ENCODE measurements around the gene NFS1.

Gene NFS1

DNA sequence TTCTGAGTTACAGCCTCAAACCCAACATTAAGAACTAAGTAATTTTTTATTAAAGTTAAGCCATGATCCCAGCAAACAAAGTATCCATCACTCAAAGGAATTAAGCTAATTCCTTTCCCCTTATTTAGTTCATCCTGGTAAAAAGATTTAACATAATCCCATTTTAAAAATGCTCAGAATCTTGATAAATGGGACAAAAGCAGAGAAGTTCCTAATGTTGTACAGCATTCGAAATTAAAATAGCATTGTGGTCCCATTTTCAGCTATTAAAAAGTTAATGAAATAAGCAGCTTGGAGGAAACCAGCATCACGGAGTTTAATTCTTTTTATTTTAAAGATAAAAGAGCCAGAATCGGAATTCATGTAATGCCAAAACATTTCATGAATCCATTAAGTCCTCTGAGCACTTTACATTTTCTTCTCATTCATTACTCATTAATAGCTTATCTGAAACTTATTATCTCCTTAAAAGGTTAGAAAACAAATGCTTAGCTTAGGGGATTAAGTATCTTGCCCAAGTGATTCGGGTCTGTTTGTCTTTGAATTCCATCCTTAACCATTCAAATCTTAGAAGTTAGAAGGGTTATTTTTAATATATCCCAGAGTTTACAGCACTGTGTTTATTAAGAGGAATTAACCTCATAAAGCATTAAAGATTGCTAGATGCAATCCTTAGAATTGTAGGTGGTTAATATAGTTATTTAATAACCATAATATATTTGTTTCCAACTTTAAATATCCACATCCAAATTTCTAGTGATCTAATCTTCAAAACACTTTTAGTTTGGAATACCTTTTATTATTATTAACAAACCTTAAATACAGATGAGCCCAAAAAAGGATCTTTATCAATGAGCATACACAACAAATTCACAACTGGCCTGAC lies 31.7 kb upstream of the NFS1 start:
- no peak for DNase-seq
- Histone ChIP-seq H3K27me3 (no peaks in the 10 kb centered on the region), H3K4me3 (no peak overlapping the region), H3K4me1 (peaks cover 0 to 74% (median 46%) of the 10 kb centered on the region in 4 donors), H3K9me3 (no peaks in the 10 kb centered on the region), H3K36me3 (peaks cover 98 to 100% (median 99%) of the 10 kb centered on the region in 3 donors), H3K27ac (no peak overlapping the region)
- TF ChIP-seq, protein P1, sequence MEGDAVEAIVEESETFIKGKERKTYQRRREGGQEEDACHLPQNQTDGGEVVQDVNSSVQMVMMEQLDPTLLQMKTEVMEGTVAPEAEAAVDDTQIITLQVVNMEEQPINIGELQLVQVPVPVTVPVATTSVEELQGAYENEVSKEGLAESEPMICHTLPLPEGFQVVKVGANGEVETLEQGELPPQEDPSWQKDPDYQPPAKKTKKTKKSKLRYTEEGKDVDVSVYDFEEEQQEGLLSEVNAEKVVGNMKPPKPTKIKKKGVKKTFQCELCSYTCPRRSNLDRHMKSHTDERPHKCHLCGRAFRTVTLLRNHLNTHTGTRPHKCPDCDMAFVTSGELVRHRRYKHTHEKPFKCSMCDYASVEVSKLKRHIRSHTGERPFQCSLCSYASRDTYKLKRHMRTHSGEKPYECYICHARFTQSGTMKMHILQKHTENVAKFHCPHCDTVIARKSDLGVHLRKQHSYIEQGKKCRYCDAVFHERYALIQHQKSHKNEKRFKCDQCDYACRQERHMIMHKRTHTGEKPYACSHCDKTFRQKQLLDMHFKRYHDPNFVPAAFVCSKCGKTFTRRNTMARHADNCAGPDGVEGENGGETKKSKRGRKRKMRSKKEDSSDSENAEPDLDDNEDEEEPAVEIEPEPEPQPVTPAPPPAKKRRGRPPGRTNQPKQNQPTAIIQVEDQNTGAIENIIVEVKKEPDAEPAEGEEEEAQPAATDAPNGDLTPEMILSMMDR (IDR thresholded peaks at IDR 0.05): no peak
- intact Hi-C loops (cut with DNase I; ENCODE audit: low total_unique reads): no loop called here

DNA sequence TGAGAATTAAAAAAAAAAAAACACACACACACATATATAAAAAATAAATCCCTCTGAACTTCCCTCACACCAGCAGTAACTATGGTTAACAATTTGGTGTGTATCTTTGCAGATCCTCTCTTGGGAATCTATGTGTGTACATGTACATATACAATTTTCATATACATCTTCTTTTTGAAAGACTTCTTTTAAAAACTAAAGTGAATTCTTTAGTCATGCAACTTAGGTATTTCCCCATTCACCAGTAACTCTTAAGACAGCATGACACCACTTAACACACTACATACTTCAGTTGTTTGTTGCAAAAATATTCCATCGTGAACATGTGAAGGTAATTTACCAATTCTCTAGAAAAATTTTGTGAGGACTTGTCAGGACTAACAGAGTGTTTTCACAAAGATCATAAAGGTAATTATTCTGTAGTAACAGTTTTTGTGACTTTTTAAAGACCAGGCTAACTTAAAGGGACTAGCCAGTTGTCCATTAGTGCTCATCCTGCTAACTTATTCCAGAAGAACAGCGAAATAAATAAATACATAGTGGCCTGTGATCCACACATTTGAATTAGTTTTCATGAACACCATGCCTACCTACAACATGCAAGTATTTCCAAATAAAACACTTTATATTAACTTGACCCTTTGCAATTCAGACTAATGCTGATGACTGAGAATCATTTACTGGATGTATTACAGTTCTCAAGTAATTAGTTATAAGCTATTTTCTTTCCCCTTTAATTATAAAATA lies 30.9 kb upstream of the NFS1 start:
- Histone ChIP-seq H3K27ac (no peak overlapping the region), H3K27me3 (no peaks in the 10 kb centered on the region), H3K4me1 (peaks cover 0 to 66% (median 40%) of the 10 kb centered on the region in 4 donors), H3K9me3 (no peaks in the 10 kb centered on the region), H3K4me3 (no peak overlapping the region), H3K36me3 (peaks cover 98 to 100% (median 99%) of the 10 kb centered on the region in 3 donors)
- intact Hi-C loops (cut with DNase I; ENCODE audit: low total_unique reads): no loop called here
- TF ChIP-seq, protein P1 (IDR thresholded peaks at IDR 0.05): no peak
- no peak for DNase-seq

DNA sequence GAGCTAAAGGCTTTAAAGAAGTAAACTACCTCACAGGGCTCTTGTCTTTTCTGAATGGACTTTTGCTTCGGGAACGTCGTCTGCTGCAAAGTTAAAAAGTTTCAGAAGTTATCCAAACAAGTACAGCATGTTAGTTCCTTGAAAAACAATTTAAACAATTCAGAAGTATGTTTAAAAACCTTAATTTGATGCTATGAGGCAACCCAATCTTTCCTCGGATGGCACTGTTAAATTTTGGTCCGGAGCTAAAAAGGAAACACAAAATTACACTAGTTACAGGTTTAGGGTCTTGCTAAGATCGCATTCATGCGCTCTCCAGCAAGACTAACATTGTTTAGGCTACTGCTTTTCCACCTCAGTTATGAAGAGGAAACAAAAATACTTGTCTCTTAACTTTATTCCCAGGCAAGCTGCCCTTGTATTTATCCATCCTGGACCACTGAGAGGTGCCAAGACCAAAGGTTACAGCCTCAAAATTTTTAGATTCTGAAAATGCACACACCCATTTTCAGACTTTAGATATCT lies 30.2 kb upstream of the NFS1 start:
- peaks cover 98 to 100% (median 100%) of the 10 kb centered on the region in 3 donors for H3K36me3 ChIP-seq
- no peak overlapping the region for H3K27ac ChIP-seq
- no peaks in the 10 kb centered on the region for H3K9me3 ChIP-seq
- no peak overlapping the region for H3K4me3 ChIP-seq
- intact Hi-C loops (cut with DNase I; ENCODE audit: low total_unique reads): no loop called here
- H3K4me1 ChIP-seq: peaks cover 0 to 59% (median 35%) of the 10 kb centered on the region in 4 donors
- DNase-seq: no peak
- H3K27me3 ChIP-seq: no peaks in the 10 kb centered on the region
- TF ChIP-seq, protein P1 (IDR thresholded peaks at IDR 0.05): no peak

DNA sequence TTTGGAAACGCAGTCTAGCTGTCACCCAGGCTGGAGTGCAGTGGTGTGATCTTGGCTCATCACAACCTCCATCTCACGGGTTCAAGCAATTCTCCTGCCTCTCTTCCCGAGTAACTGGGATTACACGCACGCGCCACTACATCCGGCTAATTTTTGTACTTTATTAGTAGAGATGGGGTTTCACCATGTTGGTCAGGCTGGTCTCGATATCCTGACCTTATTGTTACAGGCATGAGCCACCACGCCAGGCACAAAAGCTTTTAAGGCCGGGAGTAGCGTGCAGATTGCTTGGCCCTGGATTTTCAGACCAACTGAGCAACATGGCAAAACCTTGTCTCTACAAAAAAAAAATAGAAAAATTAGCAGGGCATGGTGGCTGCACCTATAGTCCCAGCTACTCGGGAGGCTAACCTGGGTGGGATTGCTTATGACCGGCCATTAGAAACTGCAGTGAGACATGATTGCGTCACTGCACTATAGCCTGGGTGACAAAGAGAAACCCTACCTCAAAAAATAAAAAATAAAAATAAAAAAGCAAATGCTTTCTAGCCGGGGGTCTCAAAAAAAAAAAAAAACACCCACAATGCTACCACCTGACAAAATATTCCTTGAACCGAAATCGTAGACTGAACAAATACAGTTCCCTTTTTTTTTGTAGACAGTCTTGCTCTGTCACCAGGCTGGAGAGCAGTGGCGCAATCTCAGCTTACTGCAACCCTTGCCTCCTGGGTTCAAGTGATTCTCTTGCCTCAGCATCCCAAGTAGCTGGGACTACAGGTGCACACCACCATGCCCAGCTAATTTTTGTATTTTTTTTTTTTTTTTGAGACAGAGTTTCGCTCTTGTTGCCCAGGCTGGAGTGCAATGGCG lies 27.9 kb upstream of the NFS1 start:
- peaks cover 98 to 100% (median 100%) of the 10 kb centered on the region in 3 donors for H3K36me3 ChIP-seq
- no peak for DNase-seq
- TF ChIP-seq, protein P1 (IDR thresholded peaks at IDR 0.05): no peak
- H3K27me3 ChIP-seq: no peaks in the 10 kb centered on the region
- H3K27ac ChIP-seq: no peak overlapping the region
- H3K4me1 ChIP-seq: peaks cover 0 to 44% (median 27%) of the 10 kb centered on the region in 4 donors
- H3K4me3 ChIP-seq: no peak overlapping the region
- H3K9me3 ChIP-seq: no peaks in the 10 kb centered on the region
- intact Hi-C loops (cut with DNase I; ENCODE audit: low total_unique reads): no loop called here

All from tibial artery (tissue), 4 donors.